B cell (primary cell): ENCODE measurements around the gene MMP11. TPM values are rescaled to one million over a fixed set of nuclear protein-coding genes. Genes with fewer than 3 reads are reported as not detected.

Experiments
- ATAC-seq: fragments of 200-7000 bp; cut with Tn5 transposase; one replicate; pipeline ENCODE4 v1.10.0; 2021; ENCODE audit warnings: low read depth, mild to moderate bottlenecking, moderate number of reproducible peaks, moderate library complexity
- CTCF ChIA-PET: fragments of 350-600 bp; sonication (Branson Sonifier 250); formaldehyde crosslinking; loops from one replicate; lab custom pipeline; 2021; ENCODE audit warnings: antibody characterized with exemption, inconsistent platforms; lab: Charles Lee
- POLR2A ChIA-PET: fragments of 350-600 bp; sonication (Branson Sonifier 250); formaldehyde crosslinking; loops from one replicate; lab custom pipeline; 2021; ENCODE audit warnings: antibody characterized with exemption; lab: Charles Lee
- DNase-seq: peaks from one replicate; pipeline ENCODE4 v3.0.0; 2013
- H2AFZ ChIP-seq: 2 replicates; pipeline ENCODE4 v1.6.1; 2012; ENCODE audit warnings: mild to moderate bottlenecking, low read depth, low read length; ENCODE audit not compliant: insufficient read depth, poor library complexity, severe bottlenecking
- H3K27ac ChIP-seq, 2 donors: 1 replicate in 1 of 2; 2 replicates in 1 of 2; pipeline ENCODE4 v1.5.1; 2012 to 2013; ENCODE audit warnings: low read length in 2 of 2, mild to moderate bottlenecking in 2 of 2, moderate library complexity in 1 of 2
- H3K27me3 ChIP-seq, 4 experiments: fragments of 200-600 bp in 1 of 4; sonication (generic) in 1 of 4; replicated peaks in 1 of 4; 1 replicate in 2 of 4; 2 replicates in 2 of 4; pipeline versions ENCODE4 v1.6.1 to v1.7.0; 2013 to 2016; ENCODE audit warnings: low read length in 3 of 4, mild to moderate bottlenecking in 2 of 4, mixed read lengths in 1 of 4, moderate library complexity in 1 of 4; ENCODE audit not compliant: insufficient read depth in 4 of 4, control insufficient read depth in 3 of 4; ENCODE audit errors: control extremely low read depth in 1 of 4
- H3K36me3 ChIP-seq, 2 experiments: replicated peaks in 1 of 2; 1 replicate in 1 of 2; 2 replicates in 1 of 2; pipeline versions ENCODE4 v1.6.1 to v1.7.1; 2013; ENCODE audit warnings: low read length in 1 of 2; ENCODE audit not compliant: insufficient read depth in 2 of 2, control insufficient read depth in 1 of 2; ENCODE audit errors: control extremely low read depth in 1 of 2, extremely low read depth in 1 of 2
- H3K4me1 ChIP-seq, 2 donors: fragments of 200-600 bp in 1 of 2; sonication (generic) in 1 of 2; 1 replicate in 1 of 2; 2 replicates in 1 of 2; pipeline versions ENCODE4 v1.5.1 to v1.6.1; 2013 to 2017; ENCODE audit warnings: low read length in 2 of 2; ENCODE audit not compliant: control insufficient read depth in 2 of 2, insufficient read depth in 2 of 2
- H3K4me2 ChIP-seq: replicated peaks from 2 replicates; pipeline ENCODE3; 2012; ENCODE audit warnings: mild to moderate bottlenecking, low read depth, low read length; ENCODE audit not compliant: poor library complexity, severe bottlenecking
- H3K4me3 ChIP-seq, 5 experiments: fragments of 200-600 bp in 1 of 5; sonication (generic) in 1 of 5; 1 replicate in 3 of 5; 2 replicates in 2 of 5; pipeline versions ENCODE4 v1.5.1 to v1.7.0; 2011 to 2016; ENCODE audit warnings: low read length in 4 of 5, mild to moderate bottlenecking in 4 of 5, low read depth in 2 of 5, control low read depth in 1 of 5, moderate library complexity in 1 of 5; ENCODE audit not compliant: insufficient read depth in 1 of 5; ENCODE audit errors: control extremely low read depth in 1 of 5, extremely low read depth in 1 of 5
- H3K79me2 ChIP-seq: fragments of 200-600 bp; sonication (generic); one replicate; pipeline ENCODE4 v1.6.0; 2016; ENCODE audit warnings: low read length; ENCODE audit not compliant: control insufficient read depth, insufficient read depth
- H3K9ac ChIP-seq: fragments of 200-600 bp; sonication (generic); 2 replicates; pipeline ENCODE4 v1.6.1; 2017; ENCODE audit warnings: mild to moderate bottlenecking, low read length, moderate library complexity
- H3K9me3 ChIP-seq, 3 donors: one replicate each; pipeline versions ENCODE4 v1.6.1 to v1.7.1; 2013; ENCODE audit warnings: low read length in 2 of 3; ENCODE audit not compliant: control insufficient read depth in 2 of 3, insufficient read depth in 1 of 3; ENCODE audit errors: control extremely low read depth in 1 of 3
- H4K20me1 ChIP-seq: 2 replicates; pipeline ENCODE4 v1.6.0; 2012; ENCODE audit warnings: mild to moderate bottlenecking, low read length; ENCODE audit not compliant: insufficient read depth, control insufficient read depth, poor library complexity, severe bottlenecking
- H3K27ac Mint-ChIP-seq: one replicate; pipeline ENCODE4 v1.8.0; 2021; ENCODE audit warnings: mixed read lengths
- H3K27me3 Mint-ChIP-seq: one replicate; pipeline ENCODE4 v1.8.0; 2021; ENCODE audit warnings: mixed read lengths
- H3K4me1 Mint-ChIP-seq: one replicate; pipeline ENCODE4 v1.8.0; 2021; ENCODE audit warnings: mixed read lengths
- H3K4me3 Mint-ChIP-seq: one replicate; pipeline ENCODE4 v1.8.0; 2021; ENCODE audit warnings: mixed read lengths
- H3K9me3 Mint-ChIP-seq: one replicate; pipeline ENCODE4 v1.8.0; 2022; ENCODE audit warnings: mixed read lengths; ENCODE audit not compliant: insufficient read depth
- EZH2 ChIP-seq: IDR thresholded peaks from 2 replicates; pipeline ENCODE4 v1.6.1; 2012; ENCODE audit warnings: borderline replicate concordance, low read depth, mild to moderate bottlenecking, moderate library complexity, low read length; ENCODE audit not compliant: insufficient read depth, poor library complexity, severe bottlenecking
- WGBS: methylation state at CpG from one replicate; pipeline ENCODE4 v1.1.5; 2013; ENCODE audit warnings: missing lambda C conversion rate; ENCODE audit not compliant: insufficient coverage; 5-methylcytosine and 5-hydroxymethylcytosine counted together
- intact Hi-C: fragments of 100-400 bp; cut with micrococcal nuclease; formaldehyde crosslinking; loops from one replicate; pipeline ENCODE4 v1.10.0; 2022
- polyA plus RNA-seq: library from polyadenylated mRNA; depleted of rRNA; stranded (reverse); fragments of >200 nt; gene quantifications from 2 replicates; pipeline ENCODE4 v1.2.3, GENCODE V29; 2012
- total RNA-seq, 2 donors: library from RNA; stranded (reverse); fragments of 120-200 nt in 1 of 2; gene quantifications; 1 replicate in 1 of 2; 2 replicates in 1 of 2; pipeline versions ENCODE4 v1.2.3 to v1.2.4, GENCODE V29; 2013 to 2022
- TF ChIP-seq, protein P1 (sequence below): fragments of 200-600 bp; IDR thresholded peaks from one replicate; pipeline ENCODE4 v1.8.0; 2022; ENCODE audit warnings: antibody characterized with exemption, mild to moderate bottlenecking

The MMP11 gene
- total and polyA plus RNA-seq, 2 donors (not counting 1 experiment from before 2014, with no cell fraction given): 11.6 to 19.0 TPM

DNA sequence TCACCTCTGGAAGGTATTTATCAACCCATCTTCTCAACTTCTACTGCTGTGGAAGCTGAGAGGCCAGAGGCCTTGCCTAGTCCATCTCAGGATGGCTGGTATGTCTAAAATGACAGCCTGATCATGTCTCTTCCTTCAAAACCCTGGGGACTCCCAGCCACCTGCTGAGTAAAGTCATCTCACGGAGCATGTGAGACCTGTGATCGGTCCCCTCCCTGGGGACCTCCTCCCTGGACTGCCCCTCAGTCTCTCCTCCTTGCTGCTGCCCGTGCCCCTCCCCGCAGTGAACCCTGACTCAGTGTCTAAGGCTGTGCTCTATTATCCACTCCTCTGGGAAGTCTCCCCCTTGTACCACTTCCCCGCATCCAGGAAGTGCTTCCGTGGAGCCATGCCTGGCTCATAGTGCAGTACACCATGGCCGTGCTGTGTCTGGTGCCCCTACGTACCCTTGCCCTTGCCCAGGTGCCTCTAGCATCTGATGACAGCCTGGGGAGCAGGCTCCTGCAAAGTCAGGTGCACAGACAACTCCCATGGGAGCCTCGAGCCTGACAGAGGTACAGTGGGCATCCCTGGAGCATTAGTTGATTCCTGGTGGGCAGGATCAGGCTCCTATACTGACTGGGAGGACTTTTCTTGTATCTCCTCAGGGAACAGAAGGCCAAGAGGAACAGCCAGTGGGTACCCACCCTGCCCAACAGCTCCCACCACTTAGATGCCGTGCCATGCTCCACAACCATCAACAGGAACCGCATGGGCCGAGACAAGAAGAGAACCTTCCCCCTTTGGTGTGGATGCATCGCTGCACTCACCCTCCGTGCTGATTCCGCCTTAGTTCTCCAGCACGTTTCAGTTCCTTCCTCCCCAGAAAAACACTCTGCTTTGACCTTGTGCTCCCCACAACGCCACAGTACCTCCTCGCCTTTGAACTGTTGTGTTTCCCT is 27.9 kb downstream of the MMP11 start:
- H3K36me3 ChIP-seq: peaks cover 7 to 57% of the 10 kb centered on the region in 2 experiments
- no peaks in the 10 kb centered on the region for H3K9me3 Mint-ChIP-seq
- H3K27ac ChIP-seq: peak overlapping the region; percentile 92 to 93
- H3K4me1 ChIP-seq: peaks cover 63 to 76% of the 10 kb centered on the region in 2 donors
- H3K9ac ChIP-seq: peak overlapping the region; percentile 29
- peak overlapping the region; percentile 96 for H3K27ac Mint-ChIP-seq
- no peaks in the 10 kb centered on the region for H3K27me3 ChIP-seq
- peak; percentile 89 for DNase-seq
- ChIA-PET CTCF (interaction anchor here (1.3 to 2.4 kb wide), 8 partner anchors 20 to 51 kb away, joined by 3 to 11 read pairs (median 6); partner anchors contain the start of gene DERL3), POLR2A (interaction anchor here (0.7 to 4.2 kb wide), 13 partner anchors 13 to 84 kb away, joined by 3 to 26 read pairs (median 5); partner anchors contain the start of genes DERL3, MMP11 and SLC2A11)
- WGBS: 24% methylated on average over 18 of the region's 18 CpGs
- peaks cover 46% of the 10 kb centered on the region for H3K79me2 ChIP-seq
- TF ChIP-seq, protein P1, sequence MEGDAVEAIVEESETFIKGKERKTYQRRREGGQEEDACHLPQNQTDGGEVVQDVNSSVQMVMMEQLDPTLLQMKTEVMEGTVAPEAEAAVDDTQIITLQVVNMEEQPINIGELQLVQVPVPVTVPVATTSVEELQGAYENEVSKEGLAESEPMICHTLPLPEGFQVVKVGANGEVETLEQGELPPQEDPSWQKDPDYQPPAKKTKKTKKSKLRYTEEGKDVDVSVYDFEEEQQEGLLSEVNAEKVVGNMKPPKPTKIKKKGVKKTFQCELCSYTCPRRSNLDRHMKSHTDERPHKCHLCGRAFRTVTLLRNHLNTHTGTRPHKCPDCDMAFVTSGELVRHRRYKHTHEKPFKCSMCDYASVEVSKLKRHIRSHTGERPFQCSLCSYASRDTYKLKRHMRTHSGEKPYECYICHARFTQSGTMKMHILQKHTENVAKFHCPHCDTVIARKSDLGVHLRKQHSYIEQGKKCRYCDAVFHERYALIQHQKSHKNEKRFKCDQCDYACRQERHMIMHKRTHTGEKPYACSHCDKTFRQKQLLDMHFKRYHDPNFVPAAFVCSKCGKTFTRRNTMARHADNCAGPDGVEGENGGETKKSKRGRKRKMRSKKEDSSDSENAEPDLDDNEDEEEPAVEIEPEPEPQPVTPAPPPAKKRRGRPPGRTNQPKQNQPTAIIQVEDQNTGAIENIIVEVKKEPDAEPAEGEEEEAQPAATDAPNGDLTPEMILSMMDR: no peak
- TF ChIP-seq EZH2: no peak
- intact Hi-C loops: loop anchor here (1.0 to 10.0 kb wide), 6 partner anchors 13 to 754 kb away; partner anchors contain the start of genes CHCHD10, DERL3, GUCD1 and SNRPD3
- ATAC-seq: peak; percentile 70
- H3K27me3 Mint-ChIP-seq: no peaks in the 10 kb centered on the region
- peak overlapping the region; percentile 81 for H3K4me3 Mint-ChIP-seq
- peak overlapping the region in 4 of 5 experiments; percentile 0 to 44 (median 4) for H3K4me3 ChIP-seq
- no peaks in the 10 kb centered on the region for H3K9me3 ChIP-seq
- H3K4me2 ChIP-seq: peak overlapping the region; percentile 61
- peaks cover 70% of the 10 kb centered on the region for H3K4me1 Mint-ChIP-seq
- no peaks in the 10 kb centered on the region for H4K20me1 ChIP-seq
- peak overlapping the region; percentile 27 for H2AFZ ChIP-seq
